GM19324 (cell line): ENCODE results near the gene PPT2.

ENCODE experiments used
- ATAC-seq: cut with Tn5 transposase; IDR thresholded peaks from one replicate; pipeline ENCODE4 v1.9.1; 2021; ENCODE audit warnings: mild to moderate bottlenecking, moderate library complexity; ENCODE audit not compliant: unreplicated experiment, low FRiP score

PPT2 gene

GRCh38 chr6:32151181-32151862 lies 2.6 kb upstream of the PPT2 start:
- no peak for ATAC-seq

GRCh38 chr6:32151863-32152768 lies 1.8 kb upstream of the PPT2 start, which contains the start of gene PRRT1:
Gene PRRT1 (minus strand): TSS chr6:32151939. CDS start chr6:32151827, 112 bp downstream.
- ATAC-seq: no peak

GRCh38 chr6:32152769-32153563 lies 975 bp upstream of the PPT2 start:
- ATAC-seq: no peak

- ATAC-seq: peak; percentile 66
Measured at GRCh38 chr6:32154514-32155161, 697 bp downstream of the PPT2 start.

GRCh38 chr6:32156891-32157290 lies 3.0 kb downstream of the PPT2 start:
- no peak for ATAC-seq

GRCh38 chr6:32158052-32158451 lies 4.1 kb downstream of the PPT2 start:
- no peak for ATAC-seq

GRCh38 chr6:32163559-32164258 lies 9.8 kb downstream of the PPT2 start:
- ATAC-seq: no peak

GRCh38 chr6:32164295-32164694 lies 10.4 kb downstream of the PPT2 start, which contains the start of gene EGFL8:
Gene EGFL8 (plus strand): TSS chr6:32164595. CDS start chr6:32166166, 1,571 bp downstream.
- no peak for ATAC-seq

- ATAC-seq: no peak
Measured at GRCh38 chr6:32166411-32167061, 12.6 kb downstream of the PPT2 start.

GRCh38 chr6:32167154-32167760 lies 13.3 kb downstream of the PPT2 start:
- ATAC-seq: no peak

- ATAC-seq: no peak
Measured at GRCh38 chr6:32167761-32168262, 13.9 kb downstream of the PPT2 start.

GRCh38 chr6:32168350-32168749 lies 14.4 kb downstream of the PPT2 start:
- no peak for ATAC-seq

GRCh38 chr6:32168807-32169591 lies 15.1 kb downstream of the PPT2 start:
- ATAC-seq: no peak

GRCh38 chr6:32170294-32170693 lies 16.4 kb downstream of the PPT2 start:
- no peak for ATAC-seq

- ATAC-seq: no peak
Measured at GRCh38 chr6:32171234-32171633, 17.3 kb downstream of the PPT2 start.

GRCh38 chr6:32173051-32173727 lies 19.2 kb downstream of the PPT2 start:
- no peak for ATAC-seq

GRCh38 chr6:32174416-32174815 lies 20.5 kb downstream of the PPT2 start:
- no peak for ATAC-seq
